GM23338 (cell line): ENCODE measurements around the gene BCAS1.

Experiments used
- CREB1 ChIP-seq: fragments of 250-450 bp; sonication (Bioruptor Pico); IDR thresholded peaks from 2 replicates; pipeline ENCODE4 v1.5.0; 2020; ENCODE audit warnings: low read depth, mild to moderate bottlenecking, moderate library complexity
- CTCF ChIP-seq, 2 experiments: fragments of 200-600 bp in 1 of 2; sonication (generic) in 1 of 2; conservative IDR thresholded peaks; 2 replicates each; pipeline versions ENCODE4 v1.5.1 to v1.6.1; 2016 to 2017; ENCODE audit warnings: antibody characterized with exemption in 2 of 2, low read depth in 2 of 2, mild to moderate bottlenecking in 2 of 2, moderate library complexity in 1 of 2
- EZH2phosphoT487 ChIP-seq: fragments of 200-600 bp; sonication (generic); IDR thresholded peaks from one replicate; pipeline ENCODE4 v1.8.1; 2018; ENCODE audit warnings: antibody characterized with exemption; ENCODE audit not compliant: unreplicated experiment
- JUNB ChIP-seq: IDR thresholded peaks from one replicate; pipeline ENCODE4 v1.6.1; 2016; ENCODE audit warnings: antibody characterized with exemption; ENCODE audit not compliant: unreplicated experiment
- POLR2AphosphoS5 ChIP-seq: IDR thresholded peaks from 2 replicates; pipeline ENCODE4 v1.6.1; 2016; ENCODE audit warnings: antibody characterized with exemption, low read depth
- REST ChIP-seq: IDR thresholded peaks from one replicate; pipeline ENCODE4 v1.6.1; 2018; ENCODE audit warnings: antibody characterized with exemption; ENCODE audit not compliant: unreplicated experiment

- TF ChIP-seq CTCF (conservative IDR thresholded peaks at IDR 0.05; ENCODE audit: low read depth in 2 of 2) (no peak), POLR2AphosphoS5 (no peak), EZH2phosphoT487 (no peak), JUNB (no peak), REST (no peak), CREB1 (no peak)
These were observed 140.3 kb downstream of the BCAS1 start for GRCh38 chr20:53929974-53930650.
